ENCODE results near the gene TIAM2. TPM values are rescaled to one million over a fixed set of nuclear protein-coding genes. Genes with fewer than 3 reads are reported as not detected.
"Not testable (repeated sequence)": the region's sequence is repeated elsewhere in the genome, so short reads cannot be mapped to it uniquely, and the experiment has no call there.

The TIAM2 gene
- total RNA-seq, 1 donor from 2014 or later, result 171 TPM

DNA sequence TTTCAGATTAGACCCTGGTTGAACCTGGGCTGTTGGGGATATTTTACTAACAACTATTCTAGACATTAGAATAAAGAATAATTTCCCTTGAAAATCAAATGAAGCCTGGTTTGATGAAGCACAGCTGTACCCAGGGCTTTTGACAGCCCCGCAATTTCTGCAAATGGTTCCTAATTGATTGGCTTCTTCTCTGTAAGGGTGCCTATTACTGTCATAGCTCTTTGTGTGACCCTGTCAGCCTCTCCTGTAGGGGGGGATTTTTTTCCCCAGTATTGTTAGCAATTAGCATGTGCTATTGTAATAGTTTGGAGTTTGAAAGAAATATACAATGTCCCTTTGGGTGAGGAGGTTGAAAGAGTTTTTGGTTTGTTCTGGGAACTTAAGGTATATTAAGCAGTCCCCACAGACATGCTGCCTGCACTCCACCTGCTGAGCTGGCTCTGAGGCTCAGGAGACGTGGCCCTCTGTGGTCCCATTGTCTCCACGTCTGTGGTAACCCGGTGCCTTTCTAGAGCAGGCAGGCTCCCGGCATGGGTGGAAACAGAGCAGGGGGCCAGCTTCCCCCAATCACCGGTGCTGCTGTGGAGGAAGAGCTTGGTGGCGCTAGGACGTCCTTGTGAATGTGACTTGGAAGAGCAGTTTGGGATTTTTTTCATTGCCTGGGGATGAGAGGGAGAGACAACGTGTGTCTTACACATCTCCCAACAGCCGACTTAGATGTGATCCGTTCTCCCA is 221.4 kb downstream of the TIAM2 start:
- no peak for DNase-seq (ENCODE audit: low spot score in 2 of 2)
- FAIRE-seq, result no peak

DNA sequence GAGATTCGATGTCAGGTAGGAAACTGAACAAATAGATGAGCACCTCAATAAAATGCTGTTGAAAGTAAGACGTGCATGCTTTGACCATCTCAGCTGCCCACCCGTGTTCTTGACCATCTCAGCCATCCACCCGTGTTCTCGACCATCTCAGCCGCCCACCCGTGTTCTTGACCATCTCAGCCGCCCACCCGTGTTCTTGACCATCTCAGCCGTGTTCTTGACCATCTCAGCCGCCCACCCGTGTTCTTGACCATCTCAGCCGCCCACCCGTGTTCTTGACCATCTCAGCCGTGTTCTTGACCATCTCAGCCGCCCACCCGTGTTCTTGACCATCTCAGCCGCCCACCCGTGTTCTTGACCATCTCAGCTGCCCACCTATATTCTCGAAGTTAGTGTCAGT is 223.6 kb downstream of the TIAM2 start:
- FAIRE-seq; DNase-seq (ENCODE audit: low spot score in 2 of 2): not testable (repeated sequence)

DNA sequence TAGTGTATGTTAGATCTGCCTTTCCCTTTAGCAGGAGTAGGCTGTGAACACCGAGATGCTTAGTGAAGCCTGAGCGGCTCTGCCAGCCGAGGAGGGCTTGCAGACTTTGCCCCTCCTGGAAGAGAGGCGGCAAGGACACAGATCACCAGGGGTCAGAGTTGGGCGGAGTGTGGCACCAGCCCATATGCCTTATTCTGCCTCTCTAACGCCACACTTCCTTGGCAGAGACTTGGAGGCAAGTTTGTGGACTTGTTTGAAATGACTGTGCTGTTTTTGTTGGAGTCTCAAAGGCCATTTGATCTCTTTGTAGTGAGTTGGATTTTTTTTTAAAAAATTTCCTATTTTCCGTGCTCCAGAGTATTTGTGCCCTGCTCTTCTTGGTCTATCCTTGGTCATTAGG is 224.2 kb downstream of the TIAM2 start:
- DNase-seq (ENCODE audit: low spot score in 2 of 2) (no peak), FAIRE-seq (no peak)

DNA sequence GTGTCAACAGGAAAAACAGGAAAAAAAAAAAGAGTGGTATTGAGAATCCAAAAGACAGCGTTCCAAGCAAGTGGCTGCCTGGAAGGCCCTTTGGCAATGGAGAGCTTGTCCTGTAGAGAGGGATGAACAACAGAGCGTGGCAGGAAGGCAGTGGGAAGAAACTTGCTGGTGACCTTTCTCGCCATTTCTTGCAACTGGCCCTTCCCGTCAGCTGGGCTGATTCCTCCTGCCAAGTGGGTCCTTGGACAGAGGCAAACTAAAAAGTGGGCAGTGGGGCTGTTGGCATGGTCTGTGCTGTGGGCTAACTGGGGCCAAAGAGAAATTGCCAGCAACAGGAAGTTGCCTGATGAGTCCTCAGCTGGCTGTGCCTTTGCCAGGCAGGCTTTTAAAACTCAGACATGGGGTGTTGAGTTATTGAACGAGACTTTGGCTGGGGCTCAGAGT is 224.8 kb downstream of the TIAM2 start:
- FAIRE-seq (no peak), DNase-seq (ENCODE audit: low spot score in 2 of 2) (peak in 1 of 2 donors; percentile 24)

DNA sequence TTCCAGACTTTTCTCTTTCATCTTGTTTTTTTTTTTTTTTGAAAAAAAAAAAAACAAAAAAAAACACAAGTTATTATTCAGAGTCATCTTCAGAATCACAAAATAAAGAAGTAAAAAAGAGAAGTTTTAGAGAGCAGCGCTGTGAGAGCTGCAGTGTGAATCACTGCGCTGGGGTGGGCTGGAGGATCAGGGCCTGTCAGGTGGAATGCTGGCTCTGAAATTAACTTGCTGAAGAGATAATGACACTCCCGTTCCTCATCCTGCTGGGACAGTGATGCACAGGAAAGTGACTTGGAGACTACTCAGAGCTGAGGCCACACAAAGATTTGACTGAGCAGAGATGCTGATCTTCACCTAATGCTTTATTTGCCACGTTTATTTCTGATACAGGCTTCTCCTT is 226.0 kb downstream of the TIAM2 start:
- no peak for FAIRE-seq
- no peak for DNase-seq (ENCODE audit: low spot score in 2 of 2)

DNA sequence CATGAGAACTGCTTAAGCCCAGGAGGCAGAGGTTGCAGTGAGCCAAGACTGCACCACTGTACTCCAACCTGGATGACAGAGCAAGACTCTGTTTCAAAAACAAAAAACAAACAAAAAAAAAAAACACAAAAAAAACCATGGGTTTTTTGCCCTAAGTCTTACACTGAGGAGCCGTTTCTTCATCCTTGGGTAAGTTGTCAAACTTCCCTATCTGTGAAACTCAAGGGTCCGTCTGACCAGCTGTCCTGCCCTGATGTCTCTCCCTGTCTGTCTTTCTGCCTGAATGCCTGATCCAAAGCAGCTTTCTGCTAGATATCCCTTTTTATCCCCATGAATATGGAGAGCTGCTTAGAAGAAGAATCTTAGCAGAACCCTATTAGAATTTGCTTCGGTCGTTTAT is 227.4 kb downstream of the TIAM2 start:
- DNase-seq (ENCODE audit: low spot score in 2 of 2), result no peak
- FAIRE-seq, result no peak

DNA sequence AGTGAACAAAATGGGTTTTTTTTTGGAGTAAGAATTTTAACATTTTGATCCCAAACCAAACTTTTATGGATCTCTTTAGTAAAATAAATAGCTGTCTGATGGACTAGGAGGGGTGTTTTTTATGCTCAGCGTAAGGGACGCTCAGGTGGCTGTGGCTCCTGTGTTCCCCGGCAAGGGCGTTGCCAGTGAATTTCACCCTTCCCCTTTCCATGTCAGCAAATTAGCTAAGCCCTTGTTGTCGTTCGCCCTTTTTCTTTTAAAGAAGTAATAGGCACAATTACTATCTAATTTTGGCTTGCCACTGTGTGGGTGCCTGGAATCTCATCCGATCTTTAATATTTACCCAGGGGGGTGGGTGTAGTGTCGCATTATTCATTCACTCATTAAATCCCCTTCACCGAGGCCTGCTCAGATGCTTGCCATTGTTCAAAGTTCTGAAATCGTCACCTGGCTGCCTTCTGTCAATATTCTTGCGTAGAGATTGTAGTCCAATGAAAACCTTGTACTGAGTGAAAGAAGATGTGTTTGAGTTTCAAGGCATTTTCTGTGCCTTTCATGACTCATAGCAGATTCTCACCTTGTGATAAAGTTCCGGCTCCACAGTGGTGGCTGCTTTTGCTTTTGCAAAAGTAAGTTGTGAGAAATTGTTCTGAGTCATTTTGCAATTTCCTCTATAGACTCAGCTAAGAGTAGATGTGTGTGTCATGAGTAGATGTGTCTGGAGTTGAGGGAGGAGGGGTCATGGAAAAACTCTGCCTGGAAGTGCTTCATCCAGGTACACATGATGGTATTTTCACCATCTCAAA is 228.7 kb downstream of the TIAM2 start:
- no peak for DNase-seq (ENCODE audit: low spot score in 2 of 2)
- FAIRE-seq, result no peak

DNA sequence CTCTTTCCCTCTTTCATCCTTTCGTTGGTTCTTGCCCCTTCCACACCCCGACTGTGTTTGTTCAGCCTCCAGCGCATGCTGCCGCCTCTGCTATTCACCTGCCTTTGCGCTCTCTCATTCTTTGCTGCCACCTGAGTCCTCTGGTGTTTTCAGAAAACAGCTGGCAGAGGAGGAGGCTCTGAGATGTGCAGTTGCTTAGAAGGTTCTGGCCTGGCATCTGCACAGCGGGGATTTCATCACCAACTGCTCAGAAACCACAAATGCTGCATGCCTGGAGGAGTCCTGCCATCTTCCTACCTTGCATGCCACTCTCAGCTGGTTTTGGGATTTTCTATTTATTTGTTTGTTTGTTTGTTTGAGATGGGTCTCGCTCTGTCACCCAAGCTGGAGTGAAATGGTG is 229.5 kb downstream of the TIAM2 start:
- FAIRE-seq (no peak), DNase-seq (ENCODE audit: low spot score in 2 of 2) (no peak)

DNA sequence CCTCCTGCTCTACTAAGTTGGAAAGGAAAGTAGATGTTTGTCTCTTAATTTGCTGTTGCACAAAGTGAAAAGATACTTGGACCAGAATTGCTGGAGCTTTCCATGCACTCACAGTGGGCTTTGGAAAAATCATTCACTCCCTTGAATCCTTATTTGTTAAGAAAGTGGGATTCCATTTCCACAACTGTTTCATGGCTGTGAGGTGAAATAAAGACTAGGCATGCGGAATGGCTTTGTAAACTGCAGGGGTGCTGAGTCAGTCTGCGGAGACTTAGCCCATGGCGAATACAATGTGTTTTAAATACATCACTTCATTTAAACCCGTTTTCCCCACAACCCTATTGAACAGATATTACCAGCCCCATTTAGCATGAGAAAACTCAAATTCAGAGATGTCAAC is 231.9 kb downstream of the TIAM2 start:
- FAIRE-seq (no peak), DNase-seq (ENCODE audit: low spot score in 2 of 2) (no peak)

DNA sequence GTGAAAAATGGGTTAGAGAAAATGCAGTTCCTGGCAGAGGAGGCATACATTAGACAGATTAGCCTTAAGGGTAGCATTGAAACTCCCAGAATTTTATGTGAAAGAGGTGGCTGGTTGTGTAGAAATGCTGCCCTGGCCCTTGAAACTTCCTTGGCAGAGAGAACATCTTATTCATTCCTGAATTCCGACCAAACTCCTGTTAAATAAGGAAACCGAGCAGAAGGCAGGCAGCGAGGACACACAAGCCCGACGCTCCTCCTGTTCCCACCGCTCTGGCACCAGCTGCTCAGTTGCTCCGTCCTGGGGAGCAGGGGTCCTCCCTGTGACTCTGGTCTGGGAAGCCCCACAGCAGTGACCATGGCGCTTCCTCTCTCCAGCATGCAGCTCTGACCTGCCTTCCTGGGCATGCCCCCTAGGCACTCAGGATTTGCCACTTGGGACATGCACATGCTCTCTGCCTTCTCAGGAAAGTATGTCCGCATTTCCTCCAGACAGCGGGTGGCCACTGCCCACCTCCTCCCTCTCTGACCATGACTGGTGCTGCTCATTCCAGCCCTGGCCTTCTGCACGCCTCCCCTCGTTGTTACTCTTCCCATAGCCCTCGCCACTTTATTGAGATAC is 233.5 kb downstream of the TIAM2 start:
- DNase-seq (ENCODE audit: low spot score in 2 of 2), result no peak
- no peak for FAIRE-seq

DNA sequence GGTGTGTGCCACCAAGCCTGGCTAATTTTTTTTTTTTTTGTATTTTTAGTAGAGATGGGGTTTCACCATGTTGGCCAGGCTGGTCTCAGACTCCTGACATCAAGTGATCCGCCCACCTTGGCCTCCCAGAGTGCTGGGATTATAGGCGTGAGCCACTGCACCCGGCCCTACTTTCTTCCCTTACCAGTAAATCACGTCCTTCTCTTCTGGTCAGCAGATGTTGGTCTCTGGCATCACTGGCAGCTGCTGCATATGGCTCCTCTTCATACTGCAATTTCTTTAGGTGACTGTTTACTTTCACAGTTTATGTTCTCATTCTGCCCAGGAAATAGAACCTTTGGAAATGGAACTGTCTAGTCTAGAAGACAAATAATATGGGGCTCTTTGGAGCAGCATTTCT is 235.9 kb downstream of the TIAM2 start:
- not testable (repeated sequence) for FAIRE-seq; DNase-seq (ENCODE audit: low spot score in 2 of 2)

DNA sequence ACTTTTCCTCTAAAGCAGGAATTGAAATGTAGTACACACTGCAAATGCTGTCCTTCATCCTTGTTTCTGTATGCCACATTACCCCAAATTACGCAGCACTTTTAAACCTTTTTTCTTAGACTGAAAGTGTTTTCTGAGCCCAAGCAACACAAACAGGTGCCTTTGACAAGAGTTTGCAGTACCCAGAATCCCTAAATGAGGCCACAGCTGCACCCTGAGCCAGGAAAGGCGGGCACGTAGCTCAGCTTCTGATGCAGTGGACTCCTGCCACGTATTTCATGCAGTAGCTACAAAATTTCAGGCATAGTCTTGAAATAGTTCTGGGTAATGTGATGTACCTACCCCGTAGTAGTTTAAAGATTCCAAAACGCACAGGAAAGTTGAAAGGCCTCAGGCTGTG is 237.7 kb downstream of the TIAM2 start:
- FAIRE-seq (no peak), DNase-seq (ENCODE audit: low spot score in 2 of 2) (no peak)

DNA sequence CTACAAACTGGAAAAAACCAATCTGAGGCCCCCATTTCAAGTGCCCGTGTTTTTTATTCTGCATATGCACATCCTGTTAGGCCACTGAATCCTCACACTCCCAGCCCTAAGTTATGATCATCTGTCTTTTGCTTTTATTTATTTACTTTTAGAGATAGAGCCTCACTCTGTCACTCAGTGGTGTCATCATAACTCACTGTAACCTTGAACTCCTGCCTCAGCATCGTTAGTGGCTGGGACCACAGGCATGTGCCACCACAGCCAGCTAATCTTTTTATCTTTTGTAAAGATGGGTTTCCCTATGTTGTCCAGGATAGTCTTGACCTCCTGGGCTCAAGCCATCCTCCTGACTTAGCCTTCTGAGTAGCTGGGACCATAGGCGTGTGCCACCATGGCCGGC is 239.1 kb downstream of the TIAM2 start:
- DNase-seq (ENCODE audit: low spot score in 2 of 2) (no peak), FAIRE-seq (no peak)

DNA sequence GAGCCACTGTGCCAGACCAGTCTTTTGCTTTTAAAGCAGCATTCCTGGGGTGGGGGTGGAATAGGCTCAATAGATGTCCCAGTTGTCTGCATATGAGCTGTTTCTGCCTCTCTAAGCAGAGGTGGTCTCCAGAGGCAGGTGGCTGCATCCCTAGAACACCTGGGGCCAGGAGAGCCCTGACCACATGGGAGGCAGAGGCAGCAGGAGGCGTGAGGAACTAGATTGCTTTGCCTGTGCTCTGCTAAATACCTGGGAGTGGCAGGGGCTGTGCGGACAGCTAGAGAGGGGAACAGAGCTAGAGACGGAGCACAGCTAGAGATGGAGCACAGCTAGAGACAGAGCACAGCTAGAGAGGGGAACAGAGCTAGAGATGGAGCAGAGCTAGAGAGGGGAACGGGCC is 239.6 kb downstream of the TIAM2 start:
- FAIRE-seq (no peak), DNase-seq (ENCODE audit: low spot score in 2 of 2) (no peak)

DNA sequence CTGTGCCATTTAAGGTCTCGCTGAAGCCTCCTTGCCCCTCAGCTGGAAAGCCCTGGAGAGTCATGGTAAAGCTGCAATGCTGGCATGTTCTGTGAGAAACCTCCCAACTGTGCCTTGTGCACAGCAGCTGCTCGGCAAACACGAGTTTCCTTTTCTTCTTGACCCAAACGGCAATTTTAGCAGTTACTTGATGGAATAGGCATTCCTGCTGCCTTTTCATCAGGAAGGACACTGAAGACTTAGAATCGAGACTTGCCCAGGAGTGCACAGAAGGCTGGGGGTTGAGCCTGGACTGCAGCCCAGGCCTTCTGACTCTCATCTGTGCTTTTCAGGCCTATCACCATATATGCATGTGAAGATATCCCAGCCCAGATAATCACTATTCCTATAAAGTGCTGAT is 240.0 kb downstream of the TIAM2 start:
- no peak for FAIRE-seq
- no peak for DNase-seq (ENCODE audit: low spot score in 2 of 2)

DNA sequence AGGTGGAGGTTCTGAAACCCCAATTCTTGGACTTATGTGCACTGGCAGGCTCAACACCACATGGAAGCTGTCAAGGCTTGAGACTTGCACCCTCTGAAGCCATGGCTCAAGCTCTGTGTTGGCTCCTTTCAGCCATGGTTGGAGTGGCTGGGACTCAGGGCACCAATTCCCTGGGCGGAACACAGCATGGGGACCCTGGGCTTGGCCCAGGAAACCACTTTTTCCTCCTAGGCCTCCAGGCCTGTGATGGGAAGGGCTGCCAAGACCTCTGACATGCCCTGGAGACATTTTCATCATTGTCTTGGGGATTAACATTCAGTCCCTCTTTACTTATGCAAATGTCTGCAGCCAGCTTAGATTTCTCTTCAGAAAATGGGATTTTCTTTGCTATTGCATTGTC is 242.5 kb downstream of the TIAM2 start:
- FAIRE-seq, result no peak
- no peak for DNase-seq (ENCODE audit: low spot score in 2 of 2)

DNA sequence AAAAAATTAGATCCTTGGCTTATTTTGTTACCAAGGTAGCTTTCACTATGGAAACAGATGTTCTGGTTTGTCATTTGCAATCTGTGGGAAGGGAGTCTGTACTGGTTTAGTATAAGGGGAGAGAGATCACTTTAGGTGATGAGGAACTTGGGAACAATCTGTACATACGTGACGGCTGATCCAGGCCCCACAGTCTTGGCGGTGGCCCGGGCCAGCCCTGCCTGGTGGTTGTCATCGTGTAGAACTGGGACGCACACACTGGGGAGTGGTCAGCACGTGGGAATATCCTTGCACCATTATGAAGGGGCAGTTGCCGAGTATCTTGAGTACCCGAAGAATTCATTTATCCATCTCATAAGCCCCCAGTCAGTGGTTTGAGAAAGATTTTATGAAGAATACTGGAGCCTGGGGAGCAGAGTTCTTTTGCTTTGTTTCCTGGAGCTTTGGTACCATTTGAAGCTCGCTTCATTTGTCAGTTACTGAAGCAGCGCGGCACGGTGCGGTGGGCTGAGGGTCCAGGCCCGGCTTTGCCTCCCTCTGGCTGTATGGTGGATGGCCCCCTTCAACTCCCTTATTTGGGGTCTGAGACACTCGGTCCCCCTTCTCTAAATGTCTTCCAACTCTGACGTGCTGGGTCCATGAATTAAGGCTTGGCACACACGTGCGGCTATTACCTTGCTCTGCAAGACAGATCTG is 245.9 kb downstream of the TIAM2 start:
- DNase-seq (ENCODE audit: low spot score in 2 of 2), result no peak
- FAIRE-seq, result no peak

DNA sequence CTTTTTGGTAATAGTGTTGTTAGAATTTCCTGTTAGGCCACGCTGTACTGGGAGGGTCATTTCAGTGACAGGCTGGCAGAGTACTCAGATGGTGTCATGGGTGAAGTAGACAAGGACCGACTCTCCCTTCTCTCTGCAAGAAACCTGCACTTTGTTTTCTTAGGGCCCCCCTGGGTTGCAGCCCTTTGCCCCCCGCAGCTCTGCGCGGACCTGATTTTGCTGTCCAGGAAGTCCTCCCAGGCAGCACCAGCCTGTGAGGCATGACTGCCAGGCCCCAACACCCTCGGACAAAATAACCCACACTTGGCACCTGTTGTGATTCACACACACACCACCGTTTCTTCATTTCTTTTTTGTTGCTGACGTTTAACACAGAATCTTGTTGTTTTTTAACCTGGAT is 246.9 kb downstream of the TIAM2 start:
- no peak for DNase-seq (ENCODE audit: low spot score in 2 of 2)

DNA sequence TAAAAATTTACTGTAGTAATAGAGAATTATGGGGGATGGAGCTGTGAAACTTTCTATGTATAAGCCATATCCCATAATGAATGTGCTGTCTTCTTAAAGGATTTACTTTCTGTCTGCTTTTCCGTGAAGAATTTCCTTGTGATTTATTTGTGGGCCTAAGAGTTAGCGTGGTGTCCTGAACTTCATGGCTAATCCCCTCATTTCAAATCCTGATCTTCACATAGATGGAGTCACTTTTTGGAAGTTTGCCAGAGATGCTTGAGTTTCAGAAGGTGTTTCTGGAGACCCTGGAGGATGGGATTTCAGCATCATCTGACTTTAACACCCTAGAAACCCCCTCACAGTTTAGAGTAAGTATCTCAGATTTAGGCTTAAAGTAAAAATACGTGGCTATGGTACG is 249.3 kb downstream of the TIAM2 start:
- DNase-seq (ENCODE audit: low spot score in 2 of 2), result no peak
- no peak for FAIRE-seq

More for the DNA sequence above, 246.9 kb downstream of the TIAM2 start:
- FAIRE-seq, result no peak

DNA sequence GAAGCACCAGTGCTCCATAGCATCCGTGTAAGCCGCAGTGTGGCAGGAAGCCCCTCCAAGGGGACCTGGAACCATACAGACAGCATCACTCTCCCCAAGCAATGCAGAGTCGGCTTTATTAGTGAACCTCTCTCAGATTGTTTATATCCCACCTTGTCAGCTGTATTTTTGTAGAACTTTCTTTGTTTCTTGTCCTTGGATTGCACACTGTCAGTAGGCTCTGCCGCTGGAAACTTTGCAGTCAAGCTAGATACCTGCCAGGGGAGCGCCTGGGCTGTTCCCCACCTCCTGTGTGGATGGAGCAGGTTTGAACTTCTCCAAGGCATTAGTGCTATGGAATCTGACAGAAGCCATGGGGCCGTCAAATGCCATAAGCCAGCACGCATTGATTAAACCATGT is 250.1 kb downstream of the TIAM2 start:
- DNase-seq (ENCODE audit: low spot score in 2 of 2) (no peak), FAIRE-seq (no peak)

DNA sequence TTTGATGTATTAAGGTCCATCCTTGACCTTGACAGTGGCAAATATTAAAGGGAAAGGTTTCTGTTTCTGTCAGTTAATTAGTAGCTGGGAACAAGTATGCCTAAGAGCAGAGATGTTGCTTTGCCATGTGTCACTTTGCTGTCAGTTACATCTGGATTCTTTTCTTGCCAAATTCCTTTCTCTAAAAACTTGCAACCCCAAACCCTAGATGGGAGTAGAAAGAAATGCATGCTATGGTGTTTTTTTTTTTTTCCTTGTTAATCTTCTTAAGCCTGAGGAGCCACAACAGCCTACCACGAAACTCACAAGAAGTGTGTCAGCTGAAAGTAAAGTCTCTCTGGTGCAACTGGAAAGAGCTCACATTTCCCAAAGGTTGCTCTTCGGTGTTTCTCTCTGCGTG is 250.7 kb downstream of the TIAM2 start:
- no peak for DNase-seq (ENCODE audit: low spot score in 2 of 2)
- FAIRE-seq, result no peak
